HTERT RPE-1 (cell line): ENCODE measurements around the gene EPB41L2.
"Not testable (repeated sequence)": the region's sequence is repeated elsewhere in the genome, so short reads cannot be mapped to it uniquely, and the experiment has no call there.

Experiments used
- in situ Hi-C: fragments of 300-500 bp; cut with MboI; formaldehyde crosslinking; loops from 4 replicates; pipeline ENCODE4 v1.14.3; 2020; ENCODE audit warnings: low sequenced_read_pairs

Gene EPB41L2

DNA sequence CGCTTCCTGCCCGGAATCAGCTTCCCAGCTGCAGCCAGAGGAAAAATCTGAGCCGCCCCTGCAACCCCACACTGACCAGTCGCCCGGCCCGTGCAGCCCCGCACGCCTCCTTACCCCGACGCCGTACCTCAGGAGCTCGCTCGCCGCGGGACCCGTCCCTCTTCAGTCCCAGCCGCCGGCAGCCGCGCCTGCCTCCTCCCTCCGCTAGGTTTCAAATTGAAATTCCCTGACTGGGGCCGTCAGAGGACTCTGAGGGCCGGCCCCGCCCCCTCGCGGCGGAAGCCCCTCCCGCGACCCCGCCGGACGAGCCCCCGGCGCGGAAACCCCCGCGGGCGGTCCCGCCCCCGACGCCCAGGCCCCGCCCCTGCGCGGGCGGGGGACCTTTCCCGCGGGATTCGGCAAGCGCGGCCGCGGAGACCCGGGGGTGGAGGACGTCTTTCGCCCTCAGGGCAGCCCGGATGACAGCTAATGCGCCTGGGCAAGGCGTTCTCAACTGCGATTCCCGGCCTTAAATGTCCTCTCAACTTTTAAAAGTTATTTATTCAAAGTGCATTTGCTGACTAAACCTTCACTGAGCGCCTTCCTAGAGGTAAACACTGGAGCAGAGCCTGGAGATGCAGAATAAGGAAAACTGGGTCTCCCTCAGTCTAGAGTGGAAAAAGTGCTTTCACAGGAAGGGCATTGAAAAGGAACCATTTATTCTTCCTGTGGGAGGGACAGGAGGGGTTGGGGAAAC, at the start of gene EPB41L2:
TSS of gene EPB41L2 (minus strand) at position 218 of the 736 bp plus-strand sequence. CDS start 106,760 bp downstream, outside the sequence.
- in situ Hi-C loops = no loop called here

DNA sequence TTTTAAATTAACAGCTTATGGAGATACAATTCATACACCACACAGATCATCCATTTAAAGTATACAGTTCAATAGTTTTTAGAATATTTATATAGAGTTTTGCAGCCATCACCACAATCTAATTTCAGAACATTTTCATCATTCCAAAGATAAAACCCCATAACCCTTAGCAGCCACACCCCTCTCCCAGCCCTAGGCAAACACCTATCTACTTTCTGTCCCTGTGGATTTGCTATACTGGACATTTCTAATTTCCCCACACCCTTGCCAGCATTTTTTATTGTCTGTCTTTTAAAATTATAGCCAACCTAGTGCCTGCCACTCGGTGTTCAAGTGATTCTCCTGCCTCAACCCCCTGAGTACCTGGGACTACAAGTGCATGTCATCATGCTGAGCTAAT, 49.2 kb upstream of the EPB41L2 start:
- in situ Hi-C loops = loop anchor here (25.0 kb wide), 1 partner anchor 225 kb away; no protein-coding TSS in a partner anchor

DNA sequence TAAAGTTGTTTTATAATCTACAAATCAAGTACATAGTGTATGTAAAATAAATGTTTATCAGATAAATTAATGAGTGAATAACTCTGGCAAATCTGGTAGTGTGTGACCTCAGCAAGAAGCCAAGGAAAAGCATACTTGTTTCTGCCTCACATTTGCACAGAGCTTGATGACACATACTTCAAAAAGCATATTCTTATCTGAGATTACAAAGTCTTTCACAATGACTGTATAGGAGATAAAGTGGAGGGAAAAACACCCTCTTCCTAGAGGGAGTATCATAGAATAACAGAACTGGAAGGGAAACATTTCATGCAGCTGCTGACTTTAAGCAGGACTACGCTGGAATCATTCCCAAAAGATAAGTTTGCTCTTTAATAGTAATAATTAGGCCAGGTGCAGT, 44.1 kb upstream of the EPB41L2 start:
- in situ Hi-C loops = loop anchor here (25.0 kb wide), 1 partner anchor 220 kb away; no protein-coding TSS in a partner anchor

GRCh38 chr6:131103901-131104300, 40.9 kb upstream of the EPB41L2 start:
- in situ Hi-C loops = loop anchor here (25.0 kb wide), 1 partner anchor 217 kb away; no protein-coding TSS in a partner anchor

DNA sequence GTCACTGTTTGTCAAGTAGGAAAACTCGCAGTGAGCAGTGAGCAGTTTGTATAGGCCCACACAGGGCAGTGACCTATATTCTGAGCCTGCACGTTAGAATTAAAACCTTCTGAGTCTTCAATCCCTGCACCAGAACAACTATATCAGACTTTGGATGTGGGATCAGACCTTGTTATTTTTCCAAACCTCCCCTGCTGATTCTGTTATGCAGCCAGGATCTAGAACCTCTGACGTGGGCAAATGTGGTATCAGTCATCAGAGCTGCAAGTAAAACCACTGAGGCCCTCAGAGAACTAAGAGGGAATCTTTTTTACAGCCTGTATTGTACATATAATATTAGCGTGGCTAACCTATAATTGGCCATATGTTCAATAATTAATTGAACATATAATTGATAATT, 40.3 kb upstream of the EPB41L2 start:
- in situ Hi-C loops = loop anchor here (25.0 kb wide), 1 partner anchor 216 kb away; no protein-coding TSS in a partner anchor

DNA sequence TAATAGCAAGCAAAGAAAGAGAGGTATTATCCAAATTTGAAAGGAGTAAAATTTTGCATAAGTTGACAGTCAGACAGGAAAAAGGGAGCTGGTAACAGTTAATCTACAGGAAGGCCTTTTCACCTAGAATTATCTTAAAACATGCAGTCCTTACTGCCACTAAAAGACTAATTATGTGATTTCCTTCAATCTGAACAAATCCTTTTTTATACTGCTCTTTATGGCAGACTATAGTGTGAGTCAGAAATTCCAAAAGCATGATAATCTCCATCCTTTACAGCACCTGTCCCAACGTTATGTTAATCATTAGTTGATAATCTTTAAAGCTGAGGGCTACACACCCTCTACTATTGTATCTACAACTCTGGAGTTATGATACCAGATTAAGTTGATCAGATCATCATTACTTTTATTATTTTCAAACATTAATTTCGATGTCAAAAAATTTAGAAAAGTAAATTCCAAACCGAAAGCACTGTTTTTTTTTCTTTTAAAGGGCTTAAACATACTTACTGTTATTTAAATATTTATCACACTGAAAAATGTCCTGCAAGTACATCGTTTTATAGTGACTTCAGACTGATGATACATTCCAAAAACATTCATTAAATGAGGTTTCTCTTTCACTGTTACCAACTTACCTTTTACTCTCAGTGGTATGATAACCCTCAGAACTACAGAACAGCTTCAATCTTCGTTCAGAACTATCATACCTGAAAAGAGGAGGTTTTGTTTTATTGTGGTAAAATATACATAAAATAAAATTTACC, 39.1 kb upstream of the EPB41L2 start:
- in situ Hi-C loops = loop anchor here (25.0 kb wide), 1 partner anchor 215 kb away; no protein-coding TSS in a partner anchor

DNA sequence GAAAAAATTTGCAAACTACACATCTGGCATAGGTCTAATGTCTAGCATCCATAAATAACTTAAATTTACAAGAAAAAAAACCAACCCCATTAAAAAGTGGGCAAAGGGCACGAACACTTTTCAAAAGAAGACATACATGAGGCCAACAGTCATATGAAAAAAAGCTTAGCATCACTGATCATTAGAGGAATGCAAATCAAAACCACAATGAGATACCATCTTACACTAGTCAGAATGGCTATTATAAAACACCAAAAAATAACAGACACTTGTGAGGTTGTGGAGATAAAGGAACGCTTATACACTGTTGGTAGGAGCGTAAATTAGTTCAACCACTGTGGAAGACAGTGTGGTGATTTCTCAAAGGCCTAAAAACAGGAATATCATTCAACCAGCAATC, 33.7 kb upstream of the EPB41L2 start:
- in situ Hi-C loops = no loop called here

DNA sequence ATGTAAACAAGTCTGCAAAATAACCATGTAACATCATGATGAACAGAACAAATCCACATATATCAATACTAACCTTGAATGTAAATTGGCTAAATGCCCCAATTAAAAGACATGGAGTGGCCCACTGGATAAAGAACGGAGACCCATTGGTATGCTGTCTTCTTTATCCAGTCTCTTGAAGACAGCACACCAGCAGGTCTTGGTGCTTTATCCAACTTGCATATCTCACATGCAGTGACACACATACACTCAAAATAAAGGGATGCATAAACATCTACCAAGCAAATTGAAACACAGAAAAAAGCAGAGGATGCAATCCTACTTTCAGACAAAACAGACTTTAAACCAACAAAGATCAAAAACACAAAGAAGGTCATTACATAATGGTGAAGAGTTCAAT, 30.3 kb upstream of the EPB41L2 start:
- in situ Hi-C loops = no loop called here

DNA sequence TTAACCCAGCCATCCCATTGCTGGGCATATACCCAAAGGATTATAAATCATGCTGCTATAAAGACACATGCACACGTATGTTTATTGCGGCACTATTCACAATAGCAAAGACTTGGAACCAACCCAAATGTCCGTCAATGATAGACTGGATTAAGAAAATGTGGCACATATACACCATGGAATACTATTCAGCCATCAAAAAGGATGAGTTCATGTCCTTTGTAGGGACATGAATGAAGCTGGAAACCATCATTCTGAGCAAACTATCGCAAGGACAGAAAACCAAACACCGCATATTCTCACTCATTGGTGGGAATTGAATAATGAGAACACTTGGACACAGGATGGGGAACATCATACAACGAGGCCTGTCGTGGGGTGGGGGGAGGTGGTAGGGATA, 28.9 kb upstream of the EPB41L2 start:
- in situ Hi-C loops = not testable (repeated sequence)

DNA sequence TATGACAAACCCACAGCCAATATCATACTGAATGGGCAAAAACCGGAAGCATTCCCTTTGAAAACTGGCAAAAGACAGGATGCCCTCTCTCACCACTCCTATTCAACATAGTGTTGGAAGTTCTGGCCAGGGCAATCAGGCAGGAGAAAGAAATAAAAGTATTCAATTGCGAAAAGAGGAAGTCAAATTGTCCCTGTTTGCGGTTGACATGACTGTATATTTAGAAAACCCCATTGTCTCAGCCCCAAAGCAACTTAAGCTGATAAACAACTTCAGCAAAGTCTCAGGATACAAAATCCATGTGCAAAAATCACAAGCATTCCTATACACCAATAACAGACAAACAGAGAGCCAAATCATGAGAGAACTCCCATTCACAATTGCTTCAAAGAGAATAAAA, 27.3 kb upstream of the EPB41L2 start:
- in situ Hi-C loops = not testable (repeated sequence)

DNA sequence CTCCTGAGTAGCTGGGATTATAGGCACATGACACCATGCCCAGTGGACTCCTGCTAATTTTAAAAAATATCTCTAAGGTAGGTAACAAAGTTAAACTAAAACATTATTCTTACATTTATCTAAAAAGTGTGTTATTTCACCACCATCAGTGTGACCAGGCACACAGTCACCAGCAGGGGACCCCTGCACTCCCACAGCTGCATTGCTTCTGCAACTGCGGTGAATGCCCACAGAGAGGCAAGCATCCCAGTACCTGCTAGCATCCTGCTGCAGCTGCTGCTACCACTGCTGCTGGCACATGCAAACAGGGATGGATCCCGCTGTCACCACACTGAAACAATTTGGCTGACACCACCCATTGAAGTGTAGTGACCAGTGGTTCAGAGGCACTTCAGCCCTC, 21.9 kb upstream of the EPB41L2 start:
- in situ Hi-C loops = no loop called here

- in situ Hi-C loops = no loop called here
These were observed 20.6 kb upstream of the EPB41L2 start for GRCh38 chr6:131083687-131084086.

DNA sequence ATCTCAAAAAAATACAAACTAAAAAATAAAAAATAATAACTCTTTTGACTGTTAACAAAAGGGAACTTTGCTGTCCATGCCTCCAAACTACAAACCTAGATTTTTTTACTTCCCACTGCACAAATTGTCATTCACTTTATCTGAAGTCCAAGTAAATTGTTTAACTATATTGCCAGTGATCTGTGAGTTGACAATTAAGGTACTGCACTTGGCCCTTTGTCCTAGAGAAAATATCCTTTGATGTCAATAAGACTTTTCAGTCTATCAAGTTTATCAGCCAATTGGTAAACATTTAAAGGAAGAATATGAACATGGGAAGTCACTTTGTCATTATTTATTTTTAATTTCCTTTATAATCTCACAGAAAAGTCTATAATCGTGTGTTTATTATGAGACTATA, 19.3 kb upstream of the EPB41L2 start:
- in situ Hi-C loops = no loop called here

DNA sequence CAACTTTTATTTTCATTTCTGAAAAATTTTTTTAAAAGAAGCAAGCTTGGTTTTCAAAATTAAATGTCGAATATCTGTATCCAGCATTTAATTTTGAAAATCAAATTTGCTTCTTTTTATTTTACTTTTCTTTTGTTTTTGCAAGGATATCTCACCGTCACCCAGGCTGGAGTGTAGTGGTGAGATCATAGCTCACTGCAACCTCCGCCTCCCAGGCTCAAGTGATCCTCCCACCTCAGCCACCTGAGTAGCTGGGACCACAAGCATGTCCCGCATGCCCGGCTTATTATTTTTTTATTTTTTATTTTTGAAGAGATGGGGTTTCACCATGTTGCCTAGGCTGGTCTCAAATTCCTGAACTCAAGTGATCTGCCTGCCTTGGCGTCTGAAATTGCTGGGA, 17.0 kb upstream of the EPB41L2 start:
- in situ Hi-C loops = no loop called here

- in situ Hi-C loops = no loop called here
These were observed 10.5 kb upstream of the EPB41L2 start for GRCh38 chr6:131073577-131073976.

DNA sequence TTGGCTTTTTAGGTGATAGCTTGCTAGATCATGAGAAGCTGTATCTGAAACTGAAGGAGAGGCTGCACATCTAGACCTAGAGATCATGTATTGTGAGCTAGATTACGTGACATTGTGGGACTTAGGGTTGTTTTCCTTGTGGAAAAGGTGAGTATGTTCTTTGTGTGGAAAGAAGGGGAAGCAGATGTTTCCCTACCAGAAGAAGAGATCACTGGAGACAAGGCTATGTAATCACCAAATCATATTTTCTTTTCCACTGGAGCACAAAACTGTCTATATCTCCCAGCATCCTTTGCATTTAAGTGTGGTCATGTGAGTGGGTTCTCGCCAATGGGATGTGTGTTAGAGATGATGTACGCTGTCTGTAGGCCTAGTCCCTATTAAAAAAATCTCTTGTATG, 7.0 kb upstream of the EPB41L2 start:
- in situ Hi-C loops = no loop called here

- in situ Hi-C loops = no loop called here
These were observed 5.1 kb upstream of the EPB41L2 start for GRCh38 chr6:131068165-131068564.

DNA sequence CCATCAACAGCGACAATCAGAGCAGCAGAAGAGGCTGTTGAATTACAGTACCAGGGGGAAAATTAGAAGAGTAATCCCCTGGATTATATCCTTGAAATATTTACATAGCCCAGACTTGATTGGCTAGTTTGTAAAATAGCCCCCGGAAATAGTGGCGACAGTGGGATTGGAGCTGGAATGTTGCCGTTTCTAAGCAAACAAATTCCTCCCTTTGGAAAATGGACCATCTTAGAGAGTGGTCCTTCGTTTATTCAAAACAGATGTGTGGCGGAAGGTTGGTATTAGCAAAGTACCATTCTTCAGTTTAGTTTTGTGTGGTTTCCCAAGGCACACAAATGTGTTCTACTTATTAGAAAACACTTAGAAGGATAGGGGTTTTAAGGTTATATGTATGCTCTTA, 4.5 kb upstream of the EPB41L2 start:
- in situ Hi-C loops = no loop called here

DNA sequence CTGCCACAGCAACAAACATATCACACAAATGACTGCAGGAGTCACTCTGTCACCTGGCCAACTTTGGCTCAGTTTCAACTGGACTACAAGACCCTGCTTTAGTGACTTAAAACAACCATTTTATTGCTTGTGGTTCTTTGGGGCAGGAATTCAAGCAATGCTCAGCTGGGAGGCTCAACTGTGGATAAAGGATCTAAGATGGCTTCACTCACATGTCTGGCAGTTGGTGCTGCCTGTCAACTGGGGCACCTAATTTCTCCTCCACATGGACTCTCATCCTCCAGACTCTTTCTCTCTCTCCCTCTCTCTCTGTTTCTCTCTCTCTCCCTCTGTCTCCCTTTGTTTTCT, 2.8 kb upstream of the EPB41L2 start:
- in situ Hi-C loops = no loop called here

GRCh38 chr6:131065112-131065823, 2.2 kb upstream of the EPB41L2 start:
- in situ Hi-C loops = no loop called here

DNA sequence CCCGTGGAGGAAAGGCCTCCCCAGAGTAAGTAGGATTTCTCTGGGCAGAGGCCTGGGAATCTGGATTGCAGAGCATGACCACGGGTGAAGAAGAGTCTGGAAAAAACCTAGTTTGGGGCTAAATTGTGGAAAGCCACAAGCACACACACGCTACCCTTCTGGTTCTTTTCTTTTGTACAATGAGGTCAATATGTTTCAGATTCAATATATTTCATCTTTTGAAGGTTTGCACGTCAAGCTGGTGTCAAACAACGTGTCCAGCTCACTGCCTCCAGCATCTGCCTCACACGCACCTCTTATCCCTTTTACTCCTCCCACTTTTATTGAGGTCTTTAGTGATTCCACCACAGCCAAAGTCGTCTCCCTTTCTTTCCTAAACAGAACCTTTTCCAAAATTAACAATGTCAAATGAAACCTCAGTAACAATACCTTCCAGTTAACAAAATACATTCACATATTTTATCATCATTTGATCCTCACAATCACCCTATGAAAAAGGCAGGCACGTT, 773 bp upstream of the EPB41L2 start:
- in situ Hi-C loops = no loop called here
